H9 (cell line): Measurements from ENCODE around the gene EFNB1. TPM values are rescaled to one million over a fixed set of nuclear protein-coding genes. Genes with fewer than 3 reads are reported as not detected.

Experiments
- DNase-seq: peaks from one replicate; pipeline ENCODE4 v3.0.0-alpha.2; 2017
- H2AFZ ChIP-seq: one replicate; pipeline ENCODE4 v1.6.1; 2013; ENCODE audit warnings: mild to moderate bottlenecking, low read length, control low read depth, moderate library complexity
- H2AK5ac ChIP-seq: 2 replicates; pipeline ENCODE4 v1.6.1; 2013; ENCODE audit warnings: low read length, control low read depth, mixed read lengths; ENCODE audit not compliant: insufficient read length
- H2BK120ac ChIP-seq: one replicate; pipeline ENCODE4 v1.6.1; 2013; ENCODE audit warnings: low read depth, mild to moderate bottlenecking, low read length, control low read depth, inconsistent platforms; ENCODE audit not compliant: poor library complexity, severe bottlenecking
- H2BK12ac ChIP-seq: 2 replicates; pipeline ENCODE4 v1.6.1; 2013; ENCODE audit warnings: low read length, control low read depth, mixed read lengths, low read depth; ENCODE audit not compliant: insufficient read length
- H2BK15ac ChIP-seq: 2 replicates; pipeline ENCODE4 v1.6.1; 2013; ENCODE audit warnings: low read depth, low read length, control low read depth
- H2BK20ac ChIP-seq: one replicate; pipeline ENCODE4 v1.6.1; 2013; ENCODE audit warnings: low read depth, mild to moderate bottlenecking, low read length, control low read depth, inconsistent platforms; ENCODE audit not compliant: poor library complexity, severe bottlenecking
- H2BK5ac ChIP-seq: 2 replicates; pipeline ENCODE4 v1.6.1; 2013; ENCODE audit warnings: low read length, control low read depth, mixed read lengths; ENCODE audit not compliant: insufficient read length
- H3K14ac ChIP-seq: 2 replicates; pipeline ENCODE4 v1.6.1; 2013; ENCODE audit warnings: low read length, control low read depth; ENCODE audit not compliant: insufficient read depth
- H3K18ac ChIP-seq: 2 replicates; pipeline ENCODE4 v1.6.1; 2013; ENCODE audit warnings: low read depth, mild to moderate bottlenecking, mixed read lengths, low read length, control low read depth; ENCODE audit not compliant: insufficient read length
- H3K23ac ChIP-seq: 2 replicates; pipeline ENCODE4 v1.6.1; 2013; ENCODE audit warnings: low read length, control low read depth, mixed read lengths, low read depth; ENCODE audit not compliant: insufficient read length
- H3K23me2 ChIP-seq: 2 replicates; pipeline ENCODE4 v1.6.1; 2013; ENCODE audit warnings: low read depth, mild to moderate bottlenecking, mixed read lengths, low read length, control low read depth; ENCODE audit not compliant: insufficient read length, poor library complexity, severe bottlenecking
- H3K27ac ChIP-seq: 2 replicates; pipeline ENCODE4 v1.5.1; 2013; ENCODE audit warnings: low read length, control low read depth, mixed read lengths, low read depth; ENCODE audit not compliant: insufficient read length
- H3K27me3 ChIP-seq: 2 replicates; pipeline ENCODE4 v1.6.1; 2013; ENCODE audit warnings: low read length, control low read depth, inconsistent platforms; ENCODE audit not compliant: insufficient read depth
- H3K4ac ChIP-seq: 2 replicates; pipeline ENCODE4 v1.6.1; 2013; ENCODE audit warnings: low read depth, mild to moderate bottlenecking, control low read depth, inconsistent platforms, low read length, moderate library complexity
- H3K4me1 ChIP-seq: 2 replicates; pipeline ENCODE4 v1.6.1; 2013; ENCODE audit warnings: low read length, control low read depth, inconsistent platforms; ENCODE audit not compliant: insufficient read depth
- H3K4me2 ChIP-seq: 2 replicates; pipeline ENCODE4 v1.6.1; 2013; ENCODE audit warnings: low read length, control low read depth, mixed read lengths; ENCODE audit not compliant: insufficient read length, insufficient read depth
- H3K56ac ChIP-seq: 2 replicates; pipeline ENCODE4 v1.6.1; 2013; ENCODE audit warnings: low read depth, mild to moderate bottlenecking, mixed read lengths, low read length, control low read depth; ENCODE audit not compliant: insufficient read length
- H3K79me1 ChIP-seq: 2 replicates; pipeline ENCODE4 v1.6.1; 2013; ENCODE audit warnings: low read depth, mild to moderate bottlenecking, moderate library complexity, low read length, control low read depth, inconsistent platforms; ENCODE audit not compliant: insufficient read depth, poor library complexity, severe bottlenecking
- H3K79me2 ChIP-seq: 2 replicates; pipeline ENCODE4 v1.6.1; 2013; ENCODE audit warnings: low read length, control low read depth, inconsistent platforms; ENCODE audit not compliant: insufficient read depth
- H3K9ac ChIP-seq: 2 replicates; pipeline ENCODE4 v1.6.1; 2013; ENCODE audit warnings: low read length, control low read depth, mixed read lengths; ENCODE audit not compliant: insufficient read length; ENCODE audit errors: extremely low read depth
- H3K9me3 ChIP-seq: one replicate; pipeline ENCODE4 v1.6.1; 2013; ENCODE audit warnings: low read depth, low read length, inconsistent platforms; ENCODE audit not compliant: control insufficient read depth
- H3T11ph ChIP-seq: one replicate; pipeline ENCODE4 v1.6.1; 2013; ENCODE audit warnings: mild to moderate bottlenecking, low read length, control low read depth, inconsistent platforms
- H4K20me1 ChIP-seq: one replicate; pipeline ENCODE4 v1.6.1; 2013; ENCODE audit not compliant: control insufficient read depth, insufficient read length, insufficient read depth
- H4K5ac ChIP-seq: 2 replicates; pipeline ENCODE4 v1.6.1; 2013; ENCODE audit warnings: low read depth, mild to moderate bottlenecking, mixed read lengths, low read length, control low read depth; ENCODE audit not compliant: insufficient read length
- H4K8ac ChIP-seq: replicated peaks from 2 replicates; pipeline ENCODE4 v1.6.1; 2013; ENCODE audit warnings: low read length, control low read depth, mixed read lengths, low read depth; ENCODE audit not compliant: insufficient read length
- H4K91ac ChIP-seq: 2 replicates; pipeline ENCODE4 v1.6.1; 2013; ENCODE audit warnings: low read depth, mild to moderate bottlenecking, moderate library complexity, mixed read lengths, low read length, control low read depth; ENCODE audit not compliant: insufficient read length
- H3K27ac Mint-ChIP-seq, 3 experiments: 2 replicates in 2 of 3; 3 replicates in 1 of 3; pipeline ENCODE4 v1.8.0; 2020 to 2021; ENCODE audit warnings: mixed read lengths in 3 of 3, mild to moderate bottlenecking in 1 of 3, moderate library complexity in 1 of 3
- H3K27me3 Mint-ChIP-seq: 2 replicates; pipeline ENCODE4 v1.8.0; 2021; ENCODE audit warnings: low read depth, mild to moderate bottlenecking, moderate library complexity, mixed read lengths
- H3K36me3 Mint-ChIP-seq, 3 experiments: 2 replicates in 2 of 3; 3 replicates in 1 of 3; pipeline ENCODE4 v1.8.0; 2020 to 2021; ENCODE audit warnings: low read depth in 3 of 3, mixed read lengths in 3 of 3; ENCODE audit not compliant: insufficient read depth in 1 of 3
- H3K4me1 Mint-ChIP-seq, 2 experiments: 2 replicates each; pipeline ENCODE4 v1.8.0; 2020; ENCODE audit warnings: mixed read lengths in 2 of 2
- H3K4me3 Mint-ChIP-seq, 2 experiments: 2 replicates in 1 of 2; 3 replicates in 1 of 2; pipeline ENCODE4 v1.8.0; 2020 to 2021; ENCODE audit warnings: mild to moderate bottlenecking in 2 of 2, mixed read lengths in 2 of 2, moderate library complexity in 1 of 2
- H3K9me3 Mint-ChIP-seq, 2 experiments: 2 replicates in 1 of 2; 3 replicates in 1 of 2; pipeline ENCODE4 v1.8.0; 2020; ENCODE audit warnings: mild to moderate bottlenecking in 2 of 2, mixed read lengths in 2 of 2, moderate library complexity in 1 of 2
- CTCF ChIP-seq: fragments of 200-600 bp; sonication (generic); conservative IDR thresholded peaks from 3 replicates; pipeline ENCODE4 v1.8.0; 2021; ENCODE audit warnings: antibody characterized with exemption, mild to moderate bottlenecking
- WGBS: extraction: QIAGEN DNeasy Blood & Tissue Kit; methylation state at CpG from one replicate; pipeline ENCODE4 v1.1.7; 2013; ENCODE audit warnings: missing lambda C conversion rate, low lambda C conversion rate, mixed read lengths; ENCODE audit not compliant: insufficient read length; ENCODE audit errors: extremely low coverage; 5-methylcytosine and 5-hydroxymethylcytosine counted together
- total RNA-seq: library from RNA; stranded (reverse); gene quantifications from 2 replicates; pipeline ENCODE4 v1.2.1, GENCODE V29; 2021

Gene EFNB1
- total RNA-seq, 1 experiment from 2014 or later: 3.1 TPM

GRCh38 chrX:68865300-68865699 is 36.5 kb downstream of the EFNB1 start:
- Histone ChIP-seq H3K23ac (no peak overlapping the region), H3K23me2 (no peaks in the 10 kb centered on the region), H4K91ac (no peak overlapping the region), H3K56ac (no peak overlapping the region), H4K8ac (no peak overlapping the region), H4K20me1 (no peaks in the 10 kb centered on the region), H2BK15ac (no peak overlapping the region), H4K5ac (no peak overlapping the region), H2BK12ac (no peak overlapping the region), H3K79me1 (no peaks in the 10 kb centered on the region), H3K79me2 (no peaks in the 10 kb centered on the region), H3K4ac (no peak overlapping the region), H3K9ac (no peak overlapping the region), H3K27ac (no peak overlapping the region), H2BK20ac (no peak overlapping the region), H3K4me2 (no peak overlapping the region), H3K18ac (no peak overlapping the region), H2BK120ac (no peak overlapping the region), H3T11ph (no peak overlapping the region), H3K14ac (no peak overlapping the region), H3K4me1 (no peaks in the 10 kb centered on the region; the same call in 1 of the 2 replicates), H3K9me3 (no peaks in the 10 kb centered on the region), H2AK5ac (no peak overlapping the region), H3K27me3 (no peaks in the 10 kb centered on the region), H2BK5ac (no peak overlapping the region), H2AFZ (no peak overlapping the region)
- Mint-ChIP-seq H3K9me3 (peaks cover 73 to 89% of the 10 kb centered on the region in 2 experiments), H3K36me3 (peaks cover 0 to 3% (median 0%) of the 10 kb centered on the region in 3 experiments; a peak in 2 of 7 replicates), H3K4me3 (no peak overlapping the region), H3K4me1 (peaks cover 10 to 18% of the 10 kb centered on the region in 2 experiments), H3K27me3 (peaks cover 14% of the 10 kb centered on the region), H3K27ac (no peak overlapping the region)
- TF ChIP-seq CTCF: no peak
- WGBS: no CpG with 5 or more reads among the region's 2 CpGs
- DNase-seq: no peak
